GM23338 (cell line): Measurements from ENCODE around the gene PRSS57. TPM values are rescaled to one million over a fixed set of nuclear protein-coding genes. Genes with fewer than 3 reads are reported as not detected.
"Not testable (repeated sequence)": the region's sequence is repeated elsewhere in the genome, so short reads cannot be mapped to it uniquely, and the experiment has no call there.

Source experiments
- ATAC-seq: fragments of 200-7000 bp; cut with Tn5 transposase; 3 replicates; pipeline ENCODE4 v1.9.1; 2020
- DNase-seq: peaks from one replicate; pipeline ENCODE4 v3.0.0-alpha.2; 2015; ENCODE audit warnings: low spot score
- H2AFZ ChIP-seq: fragments of 200-600 bp; sonication (generic); 2 replicates; pipeline ENCODE4 v1.8.0; 2016; ENCODE audit warnings: antibody characterized with exemption, mild to moderate bottlenecking, moderate library complexity
- H3F3A ChIP-seq: fragments of 200-600 bp; sonication (generic); replicated peaks from 2 replicates; pipeline ENCODE4 v1.8.0; 2017; ENCODE audit warnings: antibody characterized with exemption, mixed run types, low read depth
- H3K27ac ChIP-seq: fragments of 200-600 bp; sonication (generic); 2 replicates; pipeline ENCODE4 v1.6.1; 2016; ENCODE audit warnings: low read depth
- H3K27me3 ChIP-seq: fragments of 200-600 bp; sonication (generic); 2 replicates; pipeline ENCODE4 v1.8.0; 2016; ENCODE audit warnings: mild to moderate bottlenecking, mixed run types, moderate library complexity; ENCODE audit not compliant: insufficient read depth
- H3K36me3 ChIP-seq: fragments of 200-600 bp; sonication (generic); 2 replicates; pipeline ENCODE4 v1.8.0; 2016; ENCODE audit warnings: mild to moderate bottlenecking; ENCODE audit not compliant: insufficient read depth
- H3K4me1 ChIP-seq: fragments of 200-600 bp; sonication (generic); 2 replicates; pipeline ENCODE4 v1.8.0; 2016; ENCODE audit warnings: mild to moderate bottlenecking, moderate library complexity; ENCODE audit not compliant: insufficient read depth
- H3K4me2 ChIP-seq: fragments of 200-600 bp; sonication (generic); 2 replicates; pipeline ENCODE4 v1.7.1; 2017; ENCODE audit warnings: mixed run types
- H3K4me3 ChIP-seq: fragments of 200-600 bp; sonication (generic); 2 replicates; pipeline ENCODE4 v1.6.1; 2016; ENCODE audit warnings: mixed run types
- H3K79me2 ChIP-seq: fragments of 200-600 bp; sonication (generic); replicated peaks from 2 replicates; pipeline ENCODE4 v1.8.0; 2017; ENCODE audit warnings: mild to moderate bottlenecking; ENCODE audit not compliant: insufficient read depth
- H3K9me2 ChIP-seq: fragments of 200-600 bp; sonication (generic); 2 replicates; pipeline ENCODE4 v1.8.0; 2017; ENCODE audit not compliant: insufficient read depth
- H4K20me1 ChIP-seq: fragments of 200-600 bp; sonication (generic); replicated peaks from 2 replicates; pipeline ENCODE4 v1.8.0; 2017; ENCODE audit warnings: mild to moderate bottlenecking; ENCODE audit not compliant: insufficient read depth
- H3K27ac Mint-ChIP-seq: 2 replicates; pipeline ENCODE4 v1.8.0; 2020; ENCODE audit warnings: inconsistent platforms, mild to moderate bottlenecking, moderate library complexity, mixed read lengths
- H3K27me3 Mint-ChIP-seq: 3 replicates; pipeline ENCODE4 v1.8.0; 2022; ENCODE audit warnings: low read depth, mild to moderate bottlenecking, moderate library complexity, mixed read lengths, inconsistent platforms; ENCODE audit not compliant: insufficient read depth, poor library complexity
- H3K36me3 Mint-ChIP-seq: 3 replicates; pipeline ENCODE4 v1.8.0; 2021; ENCODE audit warnings: low read depth, mild to moderate bottlenecking, inconsistent platforms, moderate library complexity, mixed read lengths
- H3K4me1 Mint-ChIP-seq: 3 replicates; pipeline ENCODE4 v1.8.0; 2020; ENCODE audit warnings: mild to moderate bottlenecking, inconsistent platforms, mixed read lengths
- H3K4me3 Mint-ChIP-seq: 3 replicates; pipeline ENCODE4 v1.8.0; 2021; ENCODE audit warnings: moderate library complexity, mild to moderate bottlenecking, inconsistent platforms, mixed read lengths
- H3K9me3 Mint-ChIP-seq: 3 replicates; pipeline ENCODE4 v1.8.0; 2020; ENCODE audit warnings: moderate library complexity, mild to moderate bottlenecking, inconsistent platforms, mixed read lengths
- CTCF ChIP-seq, 2 experiments: fragments of 200-600 bp in 1 of 2; sonication (generic) in 1 of 2; conservative IDR thresholded peaks; 2 replicates each; pipeline versions ENCODE4 v1.5.1 to v1.6.1; 2016 to 2017; ENCODE audit warnings: antibody characterized with exemption in 2 of 2, low read depth in 2 of 2, mild to moderate bottlenecking in 2 of 2, moderate library complexity in 1 of 2
- ETS1 ChIP-seq: IDR thresholded peaks from 2 replicates; pipeline ENCODE4 v1.6.1; 2016; ENCODE audit warnings: antibody characterized with exemption
- EZH2 ChIP-seq: fragments of 200-600 bp; sonication (generic); IDR thresholded peaks from one replicate; pipeline ENCODE4 v1.8.0; 2017; ENCODE audit warnings: antibody characterized with exemption, mild to moderate bottlenecking, low read depth; ENCODE audit not compliant: unreplicated experiment
- EZH2phosphoT487 ChIP-seq: fragments of 200-600 bp; sonication (generic); IDR thresholded peaks from one replicate; pipeline ENCODE4 v1.8.1; 2018; ENCODE audit warnings: antibody characterized with exemption; ENCODE audit not compliant: unreplicated experiment
- STAT1 ChIP-seq: IDR thresholded peaks from one replicate; pipeline ENCODE4 v1.6.1; 2016; ENCODE audit warnings: antibody characterized with exemption; ENCODE audit not compliant: unreplicated experiment
- ZNF331 ChIP-seq: fragments of 250-450 bp; sonication (Bioruptor Pico); IDR thresholded peaks from 2 replicates; pipeline ENCODE4 v1.5.0; 2020; ENCODE audit warnings: low read depth, mild to moderate bottlenecking, moderate library complexity
- polyA plus RNA-seq: library from polyadenylated mRNA; unstranded; fragments of >200 nt; fragmentation: Nextera tagmentation; extraction: Ambion mirVana; gene quantifications from 2 replicates; pipeline ENCODE4 v1.2.1, GENCODE V29; 2016
- total RNA-seq: library from RNA; depleted of rRNA; stranded (reverse); fragments of >200 nt; shearing (Covaris generic); gene quantifications from 2 replicates; pipeline ENCODE4 v1.2.3, GENCODE V29; 2014

PRSS57 gene
- total and polyA plus RNA-seq, 2 experiments from 2014 or later = 0.34 TPM; not detected in 1

- DNase-seq = peak; percentile 90
- no peak overlapping the region for H3K4me3 Mint-ChIP-seq
These were observed 46.4 kb upstream of the PRSS57 start for GRCh38 chr19:741506-742131.

GRCh38 chr19:740816-741505 is 45.7 kb upstream of the PRSS57 start:
- not testable (repeated sequence) for H3K27ac ChIP-seq, H3K27ac Mint-ChIP-seq, ATAC-seq, H3K4me2 ChIP-seq, H3K4me1 ChIP-seq, H3K79me2 ChIP-seq, H4K20me1 ChIP-seq, H3K36me3 Mint-ChIP-seq, H3K36me3 ChIP-seq, H3K4me3 ChIP-seq, H3K27me3 ChIP-seq, H3K4me3 Mint-ChIP-seq, H3K4me1 Mint-ChIP-seq, H3K9me2 ChIP-seq, DNase-seq, H2AFZ ChIP-seq, H3F3A ChIP-seq
- Mint-ChIP-seq H3K9me3 (peaks cover 21% of the 10 kb centered on the region; the same call in 2 of the 3 replicates), H3K27me3 (peaks cover 16% of the 10 kb centered on the region)

More at GRCh38 chr19:741506-742131, 46.4 kb upstream of the PRSS57 start:
- no peaks in the 10 kb centered on the region for H3K27me3 ChIP-seq
- no peak overlapping the region for H3K27ac ChIP-seq
- Mint-ChIP-seq H3K4me1 (no peaks in the 10 kb centered on the region), H3K9me3 (peaks cover 26% of the 10 kb centered on the region; the same call in 2 of the 3 replicates), H3K36me3 (no peaks in the 10 kb centered on the region; the same call in 1 of the 3 replicates), H3K27ac (no peak overlapping the region), H3K27me3 (peaks cover 16% of the 10 kb centered on the region)
- TF ChIP-seq CTCF (conservative IDR thresholded peaks at IDR 0.05; ENCODE audit: low read depth in 2 of 2) (peak; percentile 52 to 74), EZH2 (no peak)
- no peaks in the 10 kb centered on the region for H3K36me3 ChIP-seq
- no peaks in the 10 kb centered on the region for H3K4me1 ChIP-seq
- H3K4me2 ChIP-seq = no peak overlapping the region
- no peaks in the 10 kb centered on the region; the same call in 1 of the 2 replicates for H4K20me1 ChIP-seq
- H2AFZ ChIP-seq = no peak overlapping the region
- peak; percentile 76 for ATAC-seq
- 0 out of 2 replicates have a peak, but pooled peaks cover 3% of the 10 kb centered on the region for H3F3A ChIP-seq
- H3K79me2 ChIP-seq = no peaks in the 10 kb centered on the region
- no peak overlapping the region for H3K4me3 ChIP-seq
- no peaks in the 10 kb centered on the region for H3K9me2 ChIP-seq

GRCh38 chr19:739998-740715 is 44.9 kb upstream of the PRSS57 start:
- Histone ChIP-seq H3F3A (0 out of 2 replicates have a peak, but pooled peaks cover 3% of the 10 kb centered on the region), H3K4me3 (no peak overlapping the region), H3K9me2 (no peaks in the 10 kb centered on the region), H2AFZ (no peak overlapping the region), H4K20me1 (no peaks in the 10 kb centered on the region; the same call in 1 of the 2 replicates), H3K4me1 (no peaks in the 10 kb centered on the region), H3K27ac (no peak overlapping the region), H3K4me2 (no peak overlapping the region), H3K27me3 (no peaks in the 10 kb centered on the region), H3K79me2 (no peaks in the 10 kb centered on the region), H3K36me3 (no peaks in the 10 kb centered on the region)
- Mint-ChIP-seq H3K4me1 (no peaks in the 10 kb centered on the region), H3K9me3 (peaks cover 19% of the 10 kb centered on the region; the same call in 2 of the 3 replicates), H3K27ac (no peak overlapping the region), H3K27me3 (peaks cover 12% of the 10 kb centered on the region), H3K36me3 (no peaks in the 10 kb centered on the region), H3K4me3 (no peak overlapping the region)
- ATAC-seq (no peak), DNase-seq (no peak)
- TF ChIP-seq ZNF331 = no peak
- no peak for TF ChIP-seq EZH2phosphoT487
- no peak for TF ChIP-seq EZH2
- no peak for TF ChIP-seq STAT1
- no peak for TF ChIP-seq CTCF (conservative IDR thresholded peaks at IDR 0.05; ENCODE audit: low read depth in 2 of 2)
- TF ChIP-seq ETS1 = no peak
